GM12878 (cell line): ENCODE data around the gene ICAM2. TPM values are rescaled to one million over a fixed set of nuclear protein-coding genes. Genes with fewer than 3 reads are reported as not detected.

ENCODE experiments used
- ATAC-seq: fragments of 200-7000 bp; cut with Tn5 transposase; 3 replicates; pipeline ENCODE4 v1.9.1; 2020; ENCODE audit warnings: mild to moderate bottlenecking, moderate library complexity
- BruUV-seq: library from RNA; stranded (reverse); fragments of 400-500 nt; replicated peaks from 2 replicates; lab custom pipeline; 2021; lab: Mats Ljungman, UMichigan
- CTCF ChIA-PET: fragments of 300-600 bp; sonication (Branson Sonifier 250); formaldehyde crosslinking; extraction: SDS; loops from one replicate; lab custom pipeline; 2021; ENCODE audit warnings: inconsistent platforms; lab: Yijun Ruan, JAX
- POLR2A ChIA-PET: fragments of 350-600 bp; formaldehyde crosslinking; extraction: SDS; loops from one replicate; lab custom pipeline; 2021; ENCODE audit warnings: inconsistent platforms; lab: Charles Lee
- RAD21 ChIA-PET: fragments of 300-600 bp; sonication (Branson Sonifier 250); formaldehyde crosslinking; loops from one replicate; lab custom pipeline; 2023; ENCODE audit warnings: antibody characterized with exemption; ENCODE audit not compliant: unreplicated experiment; lab: Charles Lee
- SMC1A ChIA-PET: fragments of 300-600 bp; sonication (Branson Sonifier 250); formaldehyde crosslinking; loops from one replicate; lab custom pipeline; 2023; ENCODE audit not compliant: unreplicated experiment, uncharacterized antibody; lab: Charles Lee
- DNase-seq: peaks from one replicate; pipeline ENCODE4 v3.0.0-alpha.2; 2011; ENCODE audit warnings: low read depth, low spot score
- FAIRE-seq: peaks from 3 replicates; lab custom pipeline; 2011; peaks lifted over from hg19 to GRCh38; lab: Jason Lieb, UNC
- H2AFZ ChIP-seq: 2 replicates; pipeline ENCODE4 v1.6.0; 2011; ENCODE audit warnings: low read depth, low read length, control low read depth; ENCODE audit not compliant: control insufficient read depth
- H3K27ac ChIP-seq: 2 replicates; pipeline ENCODE4 v1.5.1; 2011; ENCODE audit warnings: control low read depth; ENCODE audit not compliant: control insufficient read depth, insufficient read depth
- H3K27me3 ChIP-seq, 2 experiments: replicated peaks in 1 of 2; 2 replicates each; pipeline versions ENCODE4 v1.6.0 to v1.6.1; 2011; ENCODE audit warnings: low read length in 1 of 2; ENCODE audit not compliant: control insufficient read depth in 2 of 2, insufficient read depth in 2 of 2
- H3K36me3 ChIP-seq, 2 experiments: 2 replicates each; pipeline ENCODE4 v1.5.1; 2011; ENCODE audit warnings: low read length in 1 of 2; ENCODE audit not compliant: control insufficient read depth in 2 of 2, insufficient read depth in 2 of 2
- H3K4me1 ChIP-seq: 2 replicates; pipeline ENCODE4 v1.6.1; 2011; ENCODE audit warnings: mild to moderate bottlenecking, low read length, moderate library complexity, mixed read lengths; ENCODE audit not compliant: control insufficient read depth, insufficient read depth
- H3K4me2 ChIP-seq: 2 replicates; pipeline ENCODE4 v1.6.0; 2011; ENCODE audit warnings: control low read depth; ENCODE audit not compliant: control insufficient read depth, insufficient read depth
- H3K4me3 ChIP-seq: fragments of 200-600 bp; sonication (generic); 2 replicates; pipeline ENCODE4 v1.5.1; 2016
- H3K79me2 ChIP-seq: 2 replicates; pipeline ENCODE4 v1.6.0; 2011; ENCODE audit warnings: low read length; ENCODE audit not compliant: control insufficient read depth, insufficient read depth
- H3K9ac ChIP-seq: 2 replicates; pipeline ENCODE4 v1.8.0; 2011; ENCODE audit warnings: low read length, control low read depth, mixed read lengths; ENCODE audit not compliant: control insufficient read depth, insufficient read depth
- H3K9me3 ChIP-seq: replicated peaks from 3 replicates; pipeline ENCODE4 v1.5.1; 2011; ENCODE audit warnings: mild to moderate bottlenecking, low read length; ENCODE audit not compliant: control insufficient read depth, insufficient read depth
- H4K20me1 ChIP-seq: 2 replicates; pipeline ENCODE4 v1.6.0; 2011; ENCODE audit not compliant: control insufficient read depth, insufficient read depth
- FOXK2 ChIP-seq: fragments of 450-650 bp; IDR thresholded peaks from 2 replicates; pipeline ENCODE4 v1.6.1; 2017; ENCODE audit warnings: mild to moderate bottlenecking, moderate library complexity
- MEF2B ChIP-seq: fragments of 450-650 bp; IDR thresholded peaks from 2 replicates; pipeline ENCODE4 v1.6.1; 2018; ENCODE audit warnings: mild to moderate bottlenecking, moderate library complexity; ENCODE audit not compliant: partially characterized antibody, poor library complexity, severe bottlenecking
- NR2F1 ChIP-seq: fragments of 450-650 bp; conservative IDR thresholded peaks from 2 replicates; pipeline ENCODE4 v1.6.1; 2017; ENCODE audit warnings: mild to moderate bottlenecking
- POLR2AphosphoS5 ChIP-seq: IDR thresholded peaks from 2 replicates; pipeline ENCODE4 v1.6.1; 2011; ENCODE audit warnings: mild to moderate bottlenecking, low read length, inconsistent platforms
- SRF ChIP-seq, 2 experiments: IDR thresholded peaks; 2 replicates each; pipeline ENCODE4 v1.6.1; 2011; ENCODE audit warnings: low read depth in 2 of 2, low read length in 2 of 2, mild to moderate bottlenecking in 1 of 2, moderate library complexity in 1 of 2
- WGBS: methylation state at CpG from one replicate; pipeline ENCODE4 v1.1.6; 2016; ENCODE audit warnings: low lambda C conversion rate; ENCODE audit not compliant: insufficient replicate concordance, insufficient coverage; ENCODE audit errors: missing lambda C conversion rate; 5-methylcytosine and 5-hydroxymethylcytosine counted together
- in situ Hi-C: fragments of 300-500 bp; cut with MboI; formaldehyde crosslinking; loops from 9 replicates; pipeline ENCODE4 v1.14.3; 2018; ENCODE audit warnings: mixed read lengths
- intact Hi-C: fragments of 100-400 bp; cut with micrococcal nuclease; formaldehyde crosslinking; loops from one replicate; pipeline ENCODE4 v1.14.2; 2022; ENCODE audit not compliant: unreplicated experiment
- polyA plus RNA-seq, 11 experiments: library from polyadenylated mRNA; depleted of rRNA in 4 of 11; unstranded in 6 of 11; stranded (reverse) in 5 of 11; fragments of >200 nt; fragmentation: Nextera tagmentation in 4 of 11; fragmentation: Illumina TruSeq in 1 of 11; extraction: Ambion mirVana in 4 of 11; extraction: Trizol in 1 of 11; gene quantifications; 1 replicate in 1 of 11; 2 replicates in 10 of 11; pipeline versions ENCODE4 v1.2.1 to v1.2.3, GENCODE V29; 2011 to 2016; ENCODE audit warnings: inconsistent platforms in 2 of 11, missing spikeins in 2 of 11, low read depth in 1 of 11
- total RNA-seq, 4 experiments: library from RNA; depleted of rRNA in 3 of 4; stranded (reverse); fragments of >200 nt in 3 of 4; fragmentation: Illumina TruSeq in 1 of 4; extraction: Trizol in 1 of 4; gene quantifications; 2 replicates each; pipeline versions ENCODE4 v1.2.1 to v1.2.3, GENCODE V29; 2013 to 2021
- TF ChIP-seq, protein P1 (sequence below): fragments of 450-650 bp; IDR thresholded peaks from 2 replicates; pipeline ENCODE4 v1.6.1; 2016; ENCODE audit warnings: mild to moderate bottlenecking, moderate library complexity, borderline replicate concordance
- TF ChIP-seq, protein P2 (sequence below): IDR thresholded peaks from 2 replicates; pipeline ENCODE4 v1.6.1; 2012; ENCODE audit warnings: improper control_type of control experiment, low read depth, low read length; ENCODE audit not compliant: insufficient replicate concordance
- TF ChIP-seq, protein P3 (sequence below): IDR thresholded peaks from 2 replicates; pipeline ENCODE4 v1.6.1; 2011; ENCODE audit warnings: borderline replicate concordance, low read depth, mild to moderate bottlenecking, moderate library complexity, mixed read lengths, low read length; ENCODE audit not compliant: insufficient read depth; ENCODE audit errors: extremely low read length
- TF ChIP-seq, protein P4 (sequence below): fragments of 450-650 bp; IDR thresholded peaks from 2 replicates; pipeline ENCODE4 v1.6.1; 2017; ENCODE audit warnings: mild to moderate bottlenecking

The ICAM2 gene
- total and polyA plus RNA-seq, 10 of the 15 experiments (the other 5 are each of a cell fraction or from before 2014, with no cell fraction given) = 23.6 to 108 (median 58.1) TPM

DNA sequence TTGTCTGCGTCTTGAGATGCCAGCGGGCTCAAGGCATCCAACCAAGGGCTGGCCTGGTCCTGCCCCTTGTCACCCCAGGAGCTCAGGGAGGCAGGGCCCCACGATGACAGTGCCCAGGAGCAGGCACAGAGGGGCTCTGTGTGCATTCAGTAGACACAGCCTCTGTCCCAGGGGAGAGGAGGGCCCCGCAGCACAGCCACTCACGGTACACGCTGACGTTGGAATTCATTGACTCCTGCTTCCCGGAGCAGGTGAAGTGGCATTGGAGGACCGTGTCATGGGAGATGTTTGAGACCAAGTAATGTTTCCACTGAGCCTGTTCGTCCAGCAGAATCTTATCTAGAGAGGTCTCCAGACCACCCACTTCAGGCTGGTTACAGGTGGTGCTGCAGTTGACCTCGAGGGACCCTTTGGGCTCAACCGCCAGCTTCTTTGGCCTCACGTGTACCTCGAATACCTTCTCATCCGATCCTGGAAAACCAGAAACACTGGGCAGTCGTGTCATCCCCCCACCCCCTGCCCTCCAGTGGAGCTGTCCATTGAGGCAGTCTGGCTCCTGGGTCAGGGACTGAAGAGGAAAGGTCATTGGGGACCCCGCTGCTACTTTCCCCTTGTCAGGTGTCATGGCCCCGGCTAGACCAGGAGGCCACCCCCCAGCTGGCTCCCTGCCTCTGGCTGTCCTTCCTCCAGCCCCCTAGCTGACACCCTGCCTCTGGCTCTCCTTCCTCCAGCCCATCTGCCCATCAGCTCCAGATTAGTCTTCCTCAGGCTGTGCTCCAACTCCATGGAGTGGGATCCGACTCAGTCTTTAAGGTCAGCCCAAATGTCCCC lies 15.3 kb downstream of the ICAM2 start:
- no peaks in the 10 kb centered on the region for H3K4me1 ChIP-seq
- DNase-seq (no peak), FAIRE-seq (no peak), ATAC-seq (no peak)
- no peak overlapping the region for H2AFZ ChIP-seq
- BruUV-seq = no TSS peak
- no peaks in the 10 kb centered on the region for H4K20me1 ChIP-seq
- ChIA-PET SMC1A (interaction anchor here (1.1 kb wide), 1 partner anchor 11 kb away, joined by 4 read pairs; no protein-coding TSS in a partner anchor), POLR2A (no interaction called here), CTCF (interaction anchor here (1.2 kb wide), 1 partner anchor 11 kb away, joined by 5 read pairs; no protein-coding TSS in a partner anchor), RAD21 (no interaction called here)
- in situ Hi-C loops = no loop called here
- 77% methylated on average over 18 of the region's 19 CpGs for WGBS
- no peaks in the 10 kb centered on the region; the same call in 2 of the 3 replicates for H3K9me3 ChIP-seq
- H3K79me2 ChIP-seq = no peaks in the 10 kb centered on the region; the same call in none of the 2 replicates
- peaks cover 8 to 22% of the 10 kb centered on the region in 2 experiments; a peak in 3 of 4 replicates for H3K36me3 ChIP-seq
- no peak overlapping the region for H3K4me2 ChIP-seq
- no peaks in the 10 kb centered on the region for H3K27me3 ChIP-seq
- intact Hi-C loops = no loop called here
- H3K4me3 ChIP-seq = no peak overlapping the region
- H3K9ac ChIP-seq = no peak overlapping the region
- no peak overlapping the region for H3K27ac ChIP-seq
- TF ChIP-seq, protein P1, sequence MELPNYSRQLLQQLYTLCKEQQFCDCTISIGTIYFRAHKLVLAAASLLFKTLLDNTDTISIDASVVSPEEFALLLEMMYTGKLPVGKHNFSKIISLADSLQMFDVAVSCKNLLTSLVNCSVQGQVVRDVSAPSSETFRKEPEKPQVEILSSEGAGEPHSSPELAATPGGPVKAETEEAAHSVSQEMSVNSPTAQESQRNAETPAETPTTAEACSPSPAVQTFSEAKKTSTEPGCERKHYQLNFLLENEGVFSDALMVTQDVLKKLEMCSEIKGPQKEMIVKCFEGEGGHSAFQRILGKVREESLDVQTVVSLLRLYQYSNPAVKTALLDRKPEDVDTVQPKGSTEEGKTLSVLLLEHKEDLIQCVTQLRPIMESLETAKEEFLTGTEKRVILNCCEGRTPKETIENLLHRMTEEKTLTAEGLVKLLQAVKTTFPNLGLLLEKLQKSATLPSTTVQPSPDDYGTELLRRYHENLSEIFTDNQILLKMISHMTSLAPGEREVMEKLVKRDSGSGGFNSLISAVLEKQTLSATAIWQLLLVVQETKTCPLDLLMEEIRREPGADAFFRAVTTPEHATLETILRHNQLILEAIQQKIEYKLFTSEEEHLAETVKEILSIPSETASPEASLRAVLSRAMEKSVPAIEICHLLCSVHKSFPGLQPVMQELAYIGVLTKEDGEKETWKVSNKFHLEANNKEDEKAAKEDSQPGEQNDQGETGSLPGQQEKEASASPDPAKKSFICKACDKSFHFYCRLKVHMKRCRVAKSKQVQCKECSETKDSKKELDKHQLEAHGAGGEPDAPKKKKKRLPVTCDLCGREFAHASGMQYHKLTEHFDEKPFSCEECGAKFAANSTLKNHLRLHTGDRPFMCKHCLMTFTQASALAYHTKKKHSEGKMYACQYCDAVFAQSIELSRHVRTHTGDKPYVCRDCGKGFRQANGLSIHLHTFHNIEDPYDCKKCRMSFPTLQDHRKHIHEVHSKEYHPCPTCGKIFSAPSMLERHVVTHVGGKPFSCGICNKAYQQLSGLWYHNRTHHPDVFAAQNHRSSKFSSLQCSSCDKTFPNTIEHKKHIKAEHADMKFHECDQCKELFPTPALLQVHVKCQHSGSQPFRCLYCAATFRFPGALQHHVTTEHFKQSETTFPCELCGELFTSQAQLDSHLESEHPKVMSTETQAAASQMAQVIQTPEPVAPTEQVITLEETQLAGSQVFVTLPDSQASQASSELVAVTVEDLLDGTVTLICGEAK = no peak
- TF ChIP-seq, protein P2, sequence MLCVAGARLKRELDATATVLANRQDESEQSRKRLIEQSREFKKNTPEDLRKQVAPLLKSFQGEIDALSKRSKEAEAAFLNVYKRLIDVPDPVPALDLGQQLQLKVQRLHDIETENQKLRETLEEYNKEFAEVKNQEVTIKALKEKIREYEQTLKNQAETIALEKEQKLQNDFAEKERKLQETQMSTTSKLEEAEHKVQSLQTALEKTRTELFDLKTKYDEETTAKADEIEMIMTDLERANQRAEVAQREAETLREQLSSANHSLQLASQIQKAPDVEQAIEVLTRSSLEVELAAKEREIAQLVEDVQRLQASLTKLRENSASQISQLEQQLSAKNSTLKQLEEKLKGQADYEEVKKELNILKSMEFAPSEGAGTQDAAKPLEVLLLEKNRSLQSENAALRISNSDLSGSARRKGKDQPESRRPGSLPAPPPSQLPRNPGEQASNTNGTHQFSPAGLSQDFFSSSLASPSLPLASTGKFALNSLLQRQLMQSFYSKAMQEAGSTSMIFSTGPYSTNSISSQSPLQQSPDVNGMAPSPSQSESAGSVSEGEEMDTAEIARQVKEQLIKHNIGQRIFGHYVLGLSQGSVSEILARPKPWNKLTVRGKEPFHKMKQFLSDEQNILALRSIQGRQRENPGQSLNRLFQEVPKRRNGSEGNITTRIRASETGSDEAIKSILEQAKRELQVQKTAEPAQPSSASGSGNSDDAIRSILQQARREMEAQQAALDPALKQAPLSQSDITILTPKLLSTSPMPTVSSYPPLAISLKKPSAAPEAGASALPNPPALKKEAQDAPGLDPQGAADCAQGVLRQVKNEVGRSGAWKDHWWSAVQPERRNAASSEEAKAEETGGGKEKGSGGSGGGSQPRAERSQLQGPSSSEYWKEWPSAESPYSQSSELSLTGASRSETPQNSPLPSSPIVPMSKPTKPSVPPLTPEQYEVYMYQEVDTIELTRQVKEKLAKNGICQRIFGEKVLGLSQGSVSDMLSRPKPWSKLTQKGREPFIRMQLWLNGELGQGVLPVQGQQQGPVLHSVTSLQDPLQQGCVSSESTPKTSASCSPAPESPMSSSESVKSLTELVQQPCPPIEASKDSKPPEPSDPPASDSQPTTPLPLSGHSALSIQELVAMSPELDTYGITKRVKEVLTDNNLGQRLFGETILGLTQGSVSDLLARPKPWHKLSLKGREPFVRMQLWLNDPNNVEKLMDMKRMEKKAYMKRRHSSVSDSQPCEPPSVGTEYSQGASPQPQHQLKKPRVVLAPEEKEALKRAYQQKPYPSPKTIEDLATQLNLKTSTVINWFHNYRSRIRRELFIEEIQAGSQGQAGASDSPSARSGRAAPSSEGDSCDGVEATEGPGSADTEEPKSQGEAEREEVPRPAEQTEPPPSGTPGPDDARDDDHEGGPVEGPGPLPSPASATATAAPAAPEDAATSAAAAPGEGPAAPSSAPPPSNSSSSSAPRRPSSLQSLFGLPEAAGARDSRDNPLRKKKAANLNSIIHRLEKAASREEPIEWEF = no peak
- TF ChIP-seq SRF (IDR thresholded peaks at IDR 0.05; ENCODE audit: low read depth in 2 of 2, low read length in 2 of 2) = no peak
- no peak for TF ChIP-seq FOXK2
- no peak for TF ChIP-seq MEF2B
- TF ChIP-seq POLR2AphosphoS5 = no peak
- TF ChIP-seq, protein P3, sequence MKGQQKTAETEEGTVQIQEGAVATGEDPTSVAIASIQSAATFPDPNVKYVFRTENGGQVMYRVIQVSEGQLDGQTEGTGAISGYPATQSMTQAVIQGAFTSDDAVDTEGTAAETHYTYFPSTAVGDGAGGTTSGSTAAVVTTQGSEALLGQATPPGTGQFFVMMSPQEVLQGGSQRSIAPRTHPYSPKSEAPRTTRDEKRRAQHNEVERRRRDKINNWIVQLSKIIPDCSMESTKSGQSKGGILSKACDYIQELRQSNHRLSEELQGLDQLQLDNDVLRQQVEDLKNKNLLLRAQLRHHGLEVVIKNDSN = no peak
- no peak for TF ChIP-seq NR2F1
- TF ChIP-seq, protein P4, sequence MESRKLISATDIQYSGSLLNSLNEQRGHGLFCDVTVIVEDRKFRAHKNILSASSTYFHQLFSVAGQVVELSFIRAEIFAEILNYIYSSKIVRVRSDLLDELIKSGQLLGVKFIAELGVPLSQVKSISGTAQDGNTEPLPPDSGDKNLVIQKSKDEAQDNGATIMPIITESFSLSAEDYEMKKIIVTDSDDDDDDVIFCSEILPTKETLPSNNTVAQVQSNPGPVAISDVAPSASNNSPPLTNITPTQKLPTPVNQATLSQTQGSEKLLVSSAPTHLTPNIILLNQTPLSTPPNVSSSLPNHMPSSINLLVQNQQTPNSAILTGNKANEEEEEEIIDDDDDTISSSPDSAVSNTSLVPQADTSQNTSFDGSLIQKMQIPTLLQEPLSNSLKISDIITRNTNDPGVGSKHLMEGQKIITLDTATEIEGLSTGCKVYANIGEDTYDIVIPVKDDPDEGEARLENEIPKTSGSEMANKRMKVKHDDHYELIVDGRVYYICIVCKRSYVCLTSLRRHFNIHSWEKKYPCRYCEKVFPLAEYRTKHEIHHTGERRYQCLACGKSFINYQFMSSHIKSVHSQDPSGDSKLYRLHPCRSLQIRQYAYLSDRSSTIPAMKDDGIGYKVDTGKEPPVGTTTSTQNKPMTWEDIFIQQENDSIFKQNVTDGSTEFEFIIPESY = no peak
